HG03442 (cell line): ENCODE data around the gene AGBL2.
"Not testable (repeated sequence)": the region's sequence is repeated elsewhere in the genome, so short reads cannot be mapped to it uniquely, and the experiment has no call there.

ENCODE experiments used
- ATAC-seq: cut with Tn5 transposase; IDR thresholded peaks from one replicate; pipeline ENCODE4 v1.9.1; 2021; ENCODE audit warnings: mild to moderate bottlenecking, moderate library complexity; ENCODE audit not compliant: unreplicated experiment

AGBL2 gene

GRCh38 chr11:47691979-47692378 lies 23.2 kb downstream of the AGBL2 start:
- ATAC-seq: no peak

GRCh38 chr11:47689480-47689879 lies 25.7 kb downstream of the AGBL2 start:
- ATAC-seq: no peak

GRCh38 chr11:47688991-47689390 lies 26.2 kb downstream of the AGBL2 start:
- ATAC-seq: no peak

GRCh38 chr11:47688111-47688510 lies 27.1 kb downstream of the AGBL2 start:
- ATAC-seq: no peak

GRCh38 chr11:47686704-47687103 lies 28.5 kb downstream of the AGBL2 start:
- ATAC-seq: not testable (repeated sequence)

GRCh38 chr11:47686151-47686550 lies 29.0 kb downstream of the AGBL2 start:
- no peak for ATAC-seq

GRCh38 chr11:47675851-47676250 lies 39.3 kb downstream of the AGBL2 start:
- no peak for ATAC-seq

GRCh38 chr11:47672283-47672730 lies 42.9 kb downstream of the AGBL2 start:
- no peak for ATAC-seq

- no peak for ATAC-seq
These were observed 45.3 kb downstream of the AGBL2 start for GRCh38 chr11:47669856-47670255.

- no peak for ATAC-seq
These were observed 46.5 kb downstream of the AGBL2 start for GRCh38 chr11:47668665-47669064.

- ATAC-seq: no peak
These were observed 47.6 kb downstream of the AGBL2 start for GRCh38 chr11:47667555-47667954.

- ATAC-seq: no peak
These were observed 48.0 kb downstream of the AGBL2 start for GRCh38 chr11:47667135-47667534.

GRCh38 chr11:47664936-47665335 lies 50.2 kb downstream of the AGBL2 start:
- not testable (repeated sequence) for ATAC-seq

GRCh38 chr11:47661245-47661644 lies 53.9 kb downstream of the AGBL2 start:
- no peak for ATAC-seq

GRCh38 chr11:47659276-47659675 lies 55.9 kb downstream of the AGBL2 start:
- ATAC-seq: no peak

GRCh38 chr11:47656260-47656885 lies 58.8 kb downstream of the AGBL2 start:
- no peak for ATAC-seq

GRCh38 chr11:47651818-47652469 lies 63.2 kb downstream of the AGBL2 start:
- no peak for ATAC-seq

- no peak for ATAC-seq
These were observed 65.9 kb downstream of the AGBL2 start for GRCh38 chr11:47649276-47649675.

GRCh38 chr11:47646019-47646418 lies 69.2 kb downstream of the AGBL2 start:
- no peak for ATAC-seq

GRCh38 chr11:47645500-47645899 lies 69.7 kb downstream of the AGBL2 start:
- no peak for ATAC-seq

GRCh38 chr11:47642099-47642855 lies 72.9 kb downstream of the AGBL2 start, which contains the start of gene MTCH2:
TSS of gene MTCH2 (minus strand) at chr11:47642559. CDS start at chr11:47642465, 94 bp downstream.
- ATAC-seq: peak; percentile 88

GRCh38 chr11:47641600-47642098 lies 73.5 kb downstream of the AGBL2 start:
- no peak for ATAC-seq
